ENCODE data around the gene PITPNM1.

DNA sequence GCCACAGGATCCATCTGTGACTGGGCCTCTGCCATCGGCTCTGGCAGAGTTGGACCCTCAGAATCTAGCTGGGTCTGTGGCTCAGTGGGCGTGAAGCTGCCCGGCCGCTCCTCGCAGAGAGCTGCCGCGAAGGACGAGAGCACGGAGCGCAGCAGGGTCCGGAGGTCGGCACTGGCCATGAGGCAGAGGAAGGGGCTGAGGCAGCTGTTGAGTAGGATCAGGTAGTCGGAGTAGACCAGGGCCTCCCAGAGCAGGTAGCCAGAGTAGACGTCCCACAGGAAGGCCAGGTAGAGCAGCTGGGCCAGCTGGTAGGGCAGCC, 53.5 kb downstream of the PITPNM1 start:
- TF ChIP-seq, protein P1, sequence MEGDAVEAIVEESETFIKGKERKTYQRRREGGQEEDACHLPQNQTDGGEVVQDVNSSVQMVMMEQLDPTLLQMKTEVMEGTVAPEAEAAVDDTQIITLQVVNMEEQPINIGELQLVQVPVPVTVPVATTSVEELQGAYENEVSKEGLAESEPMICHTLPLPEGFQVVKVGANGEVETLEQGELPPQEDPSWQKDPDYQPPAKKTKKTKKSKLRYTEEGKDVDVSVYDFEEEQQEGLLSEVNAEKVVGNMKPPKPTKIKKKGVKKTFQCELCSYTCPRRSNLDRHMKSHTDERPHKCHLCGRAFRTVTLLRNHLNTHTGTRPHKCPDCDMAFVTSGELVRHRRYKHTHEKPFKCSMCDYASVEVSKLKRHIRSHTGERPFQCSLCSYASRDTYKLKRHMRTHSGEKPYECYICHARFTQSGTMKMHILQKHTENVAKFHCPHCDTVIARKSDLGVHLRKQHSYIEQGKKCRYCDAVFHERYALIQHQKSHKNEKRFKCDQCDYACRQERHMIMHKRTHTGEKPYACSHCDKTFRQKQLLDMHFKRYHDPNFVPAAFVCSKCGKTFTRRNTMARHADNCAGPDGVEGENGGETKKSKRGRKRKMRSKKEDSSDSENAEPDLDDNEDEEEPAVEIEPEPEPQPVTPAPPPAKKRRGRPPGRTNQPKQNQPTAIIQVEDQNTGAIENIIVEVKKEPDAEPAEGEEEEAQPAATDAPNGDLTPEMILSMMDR (conservative IDR thresholded peaks at IDR 0.05): no peak
- no peak for TF ChIP-seq ZFX (IDR thresholded peaks at IDR 0.05)
